Endothelial cell of umbilical vein (primary cell): ENCODE measurements around the gene APOBEC3F. TPM values are rescaled to one million over a fixed set of nuclear protein-coding genes. Genes with fewer than 3 reads are reported as not detected.
"Not testable (repeated sequence)": the region's sequence is repeated elsewhere in the genome, so short reads cannot be mapped to it uniquely, and the experiment has no call there.

ENCODE experiments used
- Bru-seq: library from RNA; stranded (reverse); fragments of 400-500 nt; gene quantifications from one replicate; lab custom pipeline; 2021; lab: Mats Ljungman, UMichigan
- BruChase-seq, 2 experiments: library from RNA; stranded (reverse); fragments of 400-500 nt; gene quantifications; one replicate each; lab custom pipeline; 2021; lab: Mats Ljungman, UMichigan
- BruUV-seq: library from RNA; stranded (reverse); fragments of 400-500 nt; replicated peaks from 2 replicates; lab custom pipeline; 2021; lab: Mats Ljungman, UMichigan
- CTCF ChIA-PET: fragments of 300-600, 350-600 bp; sonication (Branson Sonifier 250); formaldehyde crosslinking; loops from one replicate; lab custom pipeline; 2021; ENCODE audit warnings: antibody characterized with exemption, inconsistent platforms; lab: Charles Lee
- POLR2A ChIA-PET: fragments of 300-600, 350-600 bp; sonication (Branson Sonifier 250); formaldehyde crosslinking; loops from one replicate; lab custom pipeline; 2021; ENCODE audit warnings: antibody characterized with exemption, inconsistent platforms; lab: Charles Lee
- DNase-seq: peaks from one replicate; pipeline ENCODE4 v3.0.0-alpha.2; 2011; ENCODE audit warnings: low read depth, low spot score
- FAIRE-seq: peaks from 2 replicates; lab custom pipeline; 2011; peaks lifted over from hg19 to GRCh38; lab: Jason Lieb, UNC
- H2AFZ ChIP-seq: 2 replicates; pipeline ENCODE4 v1.6.0; 2012; ENCODE audit warnings: low read depth, low read length, control low read depth, inconsistent platforms
- H3K27ac ChIP-seq: 2 replicates; pipeline ENCODE4 v1.5.1; 2011; ENCODE audit warnings: low read depth, mild to moderate bottlenecking, control low read depth, low read length, moderate library complexity; ENCODE audit not compliant: insufficient read depth
- H3K27me3 ChIP-seq, 2 experiments: 2 replicates each; pipeline versions ENCODE4 v1.6.0 to v1.6.1; 2011; ENCODE audit warnings: low read length in 2 of 2, mixed read lengths in 1 of 2; ENCODE audit not compliant: control insufficient read depth in 2 of 2, insufficient read depth in 2 of 2
- H3K36me3 ChIP-seq, 2 experiments: 2 replicates in 1 of 2; 3 replicates in 1 of 2; pipeline ENCODE4 v1.5.1; 2011; ENCODE audit warnings: low read length in 2 of 2, mild to moderate bottlenecking in 1 of 2, moderate library complexity in 1 of 2; ENCODE audit not compliant: control insufficient read depth in 2 of 2, insufficient read depth in 2 of 2; ENCODE audit errors: extremely low read depth in 1 of 2
- H3K4me1 ChIP-seq: 3 replicates; pipeline ENCODE4 v1.5.1; 2011; ENCODE audit warnings: mild to moderate bottlenecking, low read length; ENCODE audit not compliant: control insufficient read depth, insufficient read depth; ENCODE audit errors: extremely low read depth
- H3K4me2 ChIP-seq: 2 replicates; pipeline ENCODE4 v1.6.1; 2011; ENCODE audit warnings: low read length, control low read depth, mixed read lengths; ENCODE audit not compliant: insufficient read depth
- H3K4me3 ChIP-seq, 3 experiments: fragments of 200-600 bp in 1 of 3; sonication (generic), shearing (Covaris generic) in 1 of 3; replicated peaks in 1 of 3; 2 replicates each; pipeline ENCODE4 v1.5.1; 2011 to 2016; ENCODE audit warnings: control low read depth in 3 of 3, low read length in 3 of 3, mild to moderate bottlenecking in 2 of 3, inconsistent platforms in 1 of 3, low read depth in 1 of 3, moderate library complexity in 1 of 3; ENCODE audit not compliant: insufficient read depth in 1 of 3
- H3K79me2 ChIP-seq: 2 replicates; pipeline ENCODE4 v1.6.0; 2012; ENCODE audit warnings: low read length, inconsistent platforms; ENCODE audit not compliant: control insufficient read depth, insufficient read depth
- H3K9ac ChIP-seq: replicated peaks from 2 replicates; pipeline ENCODE3; 2011; ENCODE audit warnings: low read length, control low read depth; ENCODE audit not compliant: insufficient read depth; ENCODE audit errors: extremely low read depth
- H3K9me1 ChIP-seq: replicated peaks from 3 replicates; pipeline ENCODE4 v1.6.0; 2011; ENCODE audit warnings: mild to moderate bottlenecking, low read length; ENCODE audit not compliant: control insufficient read depth, insufficient read depth; ENCODE audit errors: extremely low read depth
- H3K9me3 ChIP-seq: replicated peaks from 2 replicates; pipeline ENCODE4 v1.5.1; 2012; ENCODE audit warnings: low read length, inconsistent platforms; ENCODE audit not compliant: control insufficient read depth, insufficient read depth
- H4K20me1 ChIP-seq: replicated peaks from 2 replicates; pipeline ENCODE3; 2011; ENCODE audit warnings: mild to moderate bottlenecking, low read length; ENCODE audit not compliant: control insufficient read depth, insufficient read depth; ENCODE audit errors: extremely low read depth
- dilution Hi-C: fragments of 300-500 bp; cut with MboI; formaldehyde crosslinking; loops from one replicate; pipeline ENCODE4 v1.15.0; 2019; ENCODE audit warnings: low sequenced_read_pairs; ENCODE audit not compliant: extremely low pct_ligation_motif_present
- intact Hi-C: fragments of 100-400 bp; cut with micrococcal nuclease; formaldehyde crosslinking; loops from one replicate; pipeline ENCODE4 v1.10.0; 2022
- long read RNA-seq: library from polyadenylated mRNA; stranded (forward); transcript quantifications from one replicate; pipeline ENCODE4 v2.0.0, GENCODE V29; 2021
- polyA minus RNA-seq, 3 experiments: library from RNA; depleted of rRNA, polyadenylated mRNA; stranded (reverse); fragments of >200 nt; gene quantifications; 1 replicate in 1 of 3; 2 replicates in 2 of 3; pipeline ENCODE4 v1.2.3, GENCODE V29; 2011
- polyA plus RNA-seq, 4 experiments: library from polyadenylated mRNA; depleted of rRNA in 3 of 4; stranded (reverse) in 3 of 4; unstranded in 1 of 4; fragments of >200 nt; gene quantifications; 2 replicates each; pipeline versions ENCODE4 v1.2.1 to v1.2.3, GENCODE V29; 2011 to 2012; ENCODE audit warnings: missing spikeins in 1 of 4
- total RNA-seq: library from RNA; stranded (reverse); gene quantifications from 2 replicates; pipeline ENCODE4 v1.2.3, GENCODE V29; 2021

The APOBEC3F gene
- total RNA-seq (7.2 and 10.2 TPM in 2 replicates), polyA plus RNA-seq (10.6 and 11.0 TPM in 2 replicates), polyA minus RNA-seq (7.3 and 11.5 TPM in 2 replicates), Bru-seq, nascent RNA (percentile 46 among the genes with signal in this experiment), BruChase-seq, experiment 1, labeled RNA remaining after a 6-hour chase (percentile 42 among the genes with signal in this experiment), BruChase-seq, experiment 2, labeled RNA remaining after a 2-hour chase (percentile 39 among the genes with signal in this experiment)
- polyA plus RNA-seq (2011; cell fraction: cytosol; rRNA removed), result 10.4 and 12.1 TPM in 2 replicates
- polyA plus RNA-seq (2011; cell fraction: nucleus; rRNA removed), result 5.1 and 5.9 TPM in 2 replicates
- polyA plus RNA-seq (2012), result 7.6 and 7.7 TPM in 2 replicates
- polyA minus RNA-seq (2011; cell fraction: cytosol; rRNA and poly(A)+ RNA removed), result not detected
- polyA minus RNA-seq (2011; cell fraction: nucleus; rRNA and poly(A)+ RNA removed), result 4.2 and 5.6 TPM in 2 replicates
- long read RNA-seq, transcript APOBEC3F-202 (3 exons, 616 nt), result major isoform, 6 of 14 reads
- long read RNA-seq, partial matches to known transcripts, result 3 of 14 reads
- long read RNA-seq, other reads (novel, unspliced or antisense), result 2 of 14 reads

DNA sequence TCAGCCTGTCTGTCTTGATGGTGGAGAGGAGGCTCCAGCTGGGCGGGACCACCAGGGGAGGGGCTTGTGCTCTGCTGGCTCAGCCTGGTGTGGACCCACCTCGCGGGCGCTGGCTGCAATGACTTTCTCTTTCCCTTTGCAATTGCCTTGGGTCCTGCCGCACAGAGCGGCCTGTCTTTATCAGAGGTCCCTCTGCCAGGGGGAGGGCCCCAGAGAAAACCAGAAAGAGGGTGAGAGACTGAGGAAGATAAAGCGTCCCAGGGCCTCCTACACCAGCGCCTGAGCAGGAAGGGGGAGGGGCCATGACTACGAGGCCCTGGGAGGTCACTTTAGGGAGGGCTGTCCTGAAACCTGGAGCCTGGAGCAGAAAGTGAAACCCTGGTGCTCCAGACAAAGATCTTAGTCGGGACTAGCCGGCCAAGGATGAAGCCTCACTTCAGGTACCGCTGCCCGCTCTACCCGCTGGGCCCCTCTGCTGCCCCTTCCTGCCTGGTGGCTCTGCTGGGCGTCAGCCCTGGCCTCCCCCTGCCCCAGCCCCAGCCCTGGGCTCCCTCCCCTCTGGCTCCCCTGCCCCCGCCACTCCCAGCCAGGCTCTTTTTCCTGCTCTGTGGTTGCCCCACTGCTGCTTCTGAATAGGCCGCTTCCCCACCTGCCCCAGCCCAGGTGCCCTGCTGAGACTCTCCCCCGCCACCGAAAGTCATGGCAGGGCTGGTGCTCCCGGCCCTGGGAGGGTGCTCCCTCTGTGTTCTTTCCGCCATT, at the start of gene APOBEC3F:
Gene APOBEC3F, plus strand, starts transcription at position 327 of the 759 bp plus-strand sequence. Its CDS starts 97 bp downstream, at position 424.
- intact Hi-C loops, result not testable (repeated sequence)

DNA sequence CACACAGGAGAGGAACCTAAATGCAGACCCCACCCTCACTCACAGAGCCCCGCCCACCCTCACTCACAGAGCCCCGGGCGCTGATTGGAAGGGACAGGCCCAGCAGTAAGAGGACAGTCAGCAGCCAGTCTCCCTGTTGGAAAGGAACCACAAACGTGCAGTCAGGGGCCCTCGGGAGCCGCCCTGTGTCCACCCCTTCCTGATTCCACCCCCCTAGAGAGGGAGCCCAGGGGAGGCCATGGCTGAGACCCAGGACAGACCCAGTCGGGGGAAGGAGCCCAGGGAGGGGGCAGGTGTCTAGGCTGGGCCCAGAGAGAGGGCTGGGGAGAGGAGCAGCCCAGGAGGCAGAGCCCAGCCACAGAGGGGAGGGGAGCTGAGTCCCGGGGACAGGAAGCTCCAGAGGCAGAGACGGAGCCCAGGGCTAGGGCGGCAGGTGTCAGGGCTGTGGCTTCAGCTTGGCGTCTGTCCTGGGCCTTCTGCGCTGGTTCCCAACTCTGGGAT, 47.7 kb upstream of the APOBEC3F start:
- FAIRE-seq, H3K9ac ChIP-seq, H3K27me3 ChIP-seq, H4K20me1 ChIP-seq, H3K79me2 ChIP-seq, H3K9me3 ChIP-seq, H3K27ac ChIP-seq, BruUV-seq, DNase-seq, intact Hi-C loops, POLR2A ChIA-PET, dilution Hi-C loops, H3K4me3 ChIP-seq, H3K9me1 ChIP-seq, H3K4me1 ChIP-seq, H2AFZ ChIP-seq, H3K4me2 ChIP-seq, H3K36me3 ChIP-seq: not testable (repeated sequence)
- CTCF ChIA-PET, result interaction anchor here (1.4 to 1.9 kb wide), 2 partner anchors 10 to 124 kb away, joined by 3 to 7 read pairs; no protein-coding TSS in a partner anchor

More for the DNA sequence above, at the start of gene APOBEC3F:
- H4K20me1 ChIP-seq, H3K4me1 ChIP-seq, H3K9me3 ChIP-seq, POLR2A ChIA-PET, H3K9me1 ChIP-seq, H3K27me3 ChIP-seq, dilution Hi-C loops, CTCF ChIA-PET, H3K79me2 ChIP-seq, BruUV-seq, H3K36me3 ChIP-seq: not testable (repeated sequence)
- peak within 1 kb of the TSS; percentile 28 for H3K27ac ChIP-seq
- FAIRE-seq (peak; percentile 91), DNase-seq (peak; percentile 44)
- H3K9ac ChIP-seq, result peak within 1 kb of the TSS; percentile 47
- H3K4me2 ChIP-seq, result peak within 1 kb of the TSS; percentile 65
- peak within 1 kb of the TSS; percentile 45 to 69 (median 65) for H3K4me3 ChIP-seq
- peak within 1 kb of the TSS; percentile 92 for H2AFZ ChIP-seq
